ENCODE results near the gene AKT3.

AKT3 gene

DNA sequence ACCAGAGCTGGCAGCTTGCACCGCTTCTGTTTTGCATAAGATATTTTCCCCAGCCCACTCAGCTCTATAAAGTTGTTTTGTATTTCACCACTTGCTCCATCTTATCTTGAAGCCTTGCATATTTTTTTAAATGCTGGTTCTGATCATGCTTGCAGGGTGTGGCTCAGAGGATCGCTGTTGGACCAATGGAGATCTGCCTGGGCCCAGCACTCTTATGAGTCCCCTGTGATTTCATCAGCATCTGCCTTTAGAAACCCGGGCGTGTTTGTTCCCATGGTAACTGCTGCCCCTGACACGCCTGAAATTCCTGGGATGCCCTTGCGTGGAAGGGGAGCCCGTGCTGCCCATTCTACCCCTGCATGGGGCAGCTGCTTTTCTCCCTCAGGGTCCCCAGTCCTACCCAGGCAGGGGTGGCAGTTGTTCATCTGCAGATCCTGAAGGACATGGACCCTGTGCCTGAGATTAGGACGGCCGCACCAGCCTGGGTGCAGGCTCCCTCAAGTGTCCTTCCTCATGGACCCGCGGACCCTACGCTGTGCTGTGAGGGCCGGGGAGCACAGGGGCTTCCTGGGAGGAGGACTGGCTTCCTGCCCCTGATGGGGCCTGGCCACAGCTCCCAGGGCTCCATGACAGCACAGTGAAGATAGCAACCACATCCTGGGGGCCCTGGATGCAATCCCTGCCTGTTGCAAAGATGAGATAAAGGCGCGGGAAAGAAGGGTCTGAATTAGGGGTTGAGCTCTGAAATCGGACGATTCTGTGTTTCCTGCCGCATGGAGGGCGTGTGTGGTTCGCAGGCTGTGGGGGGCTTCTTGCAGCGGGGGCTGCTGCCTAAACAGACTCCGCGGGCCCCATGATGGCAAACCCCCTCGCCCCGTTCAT, 367.7 kb downstream of the AKT3 start:
- DNase-seq = peak; percentile 64

- DNase-seq = no peak
Measured at GRCh38 chr1:243481101-243481500, 368.9 kb downstream of the AKT3 start.

- DNase-seq = no peak
Measured at GRCh38 chr1:243477731-243478290, 372.2 kb downstream of the AKT3 start.

DNA sequence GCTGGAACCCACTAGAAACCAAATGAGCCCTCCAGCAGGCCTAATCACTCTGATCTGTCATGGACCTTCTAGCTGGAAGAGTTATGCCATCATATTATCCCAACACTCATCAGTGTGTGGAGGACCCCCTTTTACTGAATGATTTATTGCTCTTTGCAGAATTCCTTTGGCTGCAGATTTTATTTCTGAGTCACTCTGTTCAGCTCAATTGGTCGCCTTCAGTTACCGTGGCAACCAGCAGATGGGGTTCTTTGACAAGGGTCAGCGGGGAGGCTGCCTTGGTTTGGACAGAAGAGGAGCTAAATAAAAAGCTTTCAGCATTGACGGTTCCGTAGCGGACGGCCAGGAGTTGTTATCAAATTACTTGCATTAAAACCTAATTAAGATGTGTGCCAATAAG, 374.1 kb downstream of the AKT3 start:
- peak; percentile 81 for DNase-seq

GRCh38 chr1:243474906-243475305, 375.1 kb downstream of the AKT3 start:
- DNase-seq = no peak

DNA sequence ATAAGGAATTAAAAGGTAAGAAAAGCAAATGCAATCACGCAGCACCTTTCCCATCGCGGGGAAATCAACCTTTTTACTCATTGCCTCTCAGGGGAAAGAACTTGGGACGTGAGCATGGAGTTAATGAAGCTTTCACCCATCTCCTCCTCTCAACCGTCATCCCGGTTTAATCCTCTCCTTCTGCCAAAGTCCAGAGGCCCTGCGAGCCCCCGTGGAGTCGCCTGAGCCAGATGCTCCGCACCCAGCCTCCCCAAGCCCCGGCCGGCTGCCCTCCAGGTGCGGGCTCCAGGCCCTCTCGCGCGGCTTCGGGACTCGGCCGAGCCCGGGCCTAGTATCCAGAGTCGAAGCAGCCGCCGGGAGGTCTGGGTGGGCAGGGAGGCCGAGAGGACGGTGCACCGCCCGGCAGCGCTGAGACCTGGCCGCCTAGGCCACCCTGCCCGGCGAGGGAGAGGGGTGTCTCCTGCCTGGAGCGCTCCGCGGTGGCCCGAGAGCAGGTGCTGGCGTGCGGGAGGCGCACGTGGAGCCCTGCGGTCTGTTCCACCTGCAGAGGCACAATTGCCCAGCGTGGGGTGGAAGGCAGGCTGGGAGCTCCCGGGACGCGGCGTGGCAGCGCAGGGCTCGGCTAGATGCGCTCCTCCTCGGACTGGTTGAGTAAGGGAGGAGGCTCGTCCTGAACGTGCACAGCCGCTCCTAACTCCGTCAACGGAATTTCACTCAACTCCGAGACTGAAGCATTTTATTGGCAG, 375.7 kb downstream of the AKT3 start:
- DNase-seq = no peak

DNA sequence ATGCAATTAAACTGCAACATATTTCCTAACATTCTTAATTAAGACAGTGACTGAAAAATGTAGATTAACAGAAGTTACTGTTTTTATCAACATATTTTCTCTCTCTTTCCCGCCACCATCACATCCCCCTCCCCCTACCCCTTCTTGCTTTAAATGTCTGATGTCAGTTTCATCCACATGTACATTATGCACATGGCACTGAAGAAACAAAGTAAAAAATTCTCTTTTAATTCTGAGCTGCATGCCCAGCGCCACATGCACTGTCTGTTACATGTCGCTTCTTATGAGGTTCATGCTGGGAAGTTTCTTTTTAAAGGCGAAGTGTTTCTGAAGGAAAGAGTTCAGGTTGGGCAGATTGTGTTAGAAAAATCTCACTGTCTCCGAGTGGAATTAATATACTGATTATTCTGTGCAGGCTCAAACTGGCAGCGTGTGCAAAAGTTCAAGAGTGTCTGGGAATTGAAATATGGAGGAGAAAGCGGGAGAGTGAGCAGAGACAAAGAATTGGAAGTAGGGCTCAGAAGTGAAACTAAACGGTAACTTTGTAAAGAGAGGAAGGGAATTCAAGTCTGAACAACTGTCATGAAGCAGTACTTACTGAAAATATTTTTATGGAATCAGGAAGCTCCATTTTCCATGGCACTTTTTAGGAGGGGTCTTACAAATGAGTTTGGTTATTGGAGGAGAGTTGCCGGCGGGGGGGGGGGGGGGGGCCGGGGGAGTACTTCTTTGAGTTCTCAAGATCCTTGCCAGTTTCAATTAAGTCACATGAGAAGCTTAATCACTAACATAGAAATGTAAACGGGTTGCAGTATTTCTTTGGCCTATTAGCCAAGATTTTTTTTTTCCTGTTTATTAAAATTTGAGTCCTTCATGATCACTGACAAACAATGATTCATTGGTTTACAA, 376.6 kb downstream of the AKT3 start:
- DNase-seq = peak; percentile 40

DNA sequence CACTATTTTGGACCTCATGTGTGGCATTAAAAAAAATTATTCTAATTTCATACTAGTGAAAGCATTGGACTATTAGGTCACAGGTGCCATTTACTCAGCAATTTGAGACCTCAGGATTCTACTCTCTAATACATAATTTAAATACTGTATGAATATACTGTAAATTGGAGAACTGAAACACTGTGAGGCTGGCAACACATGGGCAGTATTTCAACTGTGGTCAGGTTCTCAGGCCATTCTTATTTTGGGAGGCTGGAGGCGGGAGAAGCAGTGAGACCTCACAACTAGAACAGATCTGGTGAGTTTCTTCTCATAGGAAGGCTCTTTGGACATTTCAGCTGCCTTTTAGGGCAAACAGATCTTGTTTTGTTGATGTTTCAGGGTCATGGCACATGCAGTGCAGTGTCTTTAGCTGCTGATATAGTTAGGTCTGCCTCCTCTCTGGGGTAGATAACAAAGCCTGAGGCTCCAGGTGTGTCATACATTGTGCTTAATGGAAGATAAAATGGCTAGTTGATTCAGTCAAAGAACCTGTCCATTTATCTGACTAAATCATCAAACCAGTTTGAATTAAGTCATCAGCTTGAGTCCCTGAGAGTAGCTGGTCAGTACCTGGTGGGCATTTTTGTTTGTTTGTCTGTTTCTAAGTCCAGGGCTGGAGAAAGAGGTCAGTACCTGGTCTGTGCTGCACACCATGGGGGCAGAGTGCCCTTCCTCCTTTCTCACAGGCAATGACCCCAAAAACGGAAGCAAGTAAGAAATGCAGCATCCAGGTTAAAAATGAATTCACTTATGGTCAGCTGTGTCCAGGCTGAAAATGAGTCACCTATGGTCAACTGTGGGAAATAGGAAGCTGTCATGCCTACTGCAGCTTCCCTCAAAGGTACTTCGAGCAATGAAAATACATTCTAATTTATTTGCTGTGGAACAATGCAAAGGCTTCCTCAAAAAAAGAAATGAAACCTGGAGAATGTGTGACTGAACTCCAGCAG, 378.0 kb downstream of the AKT3 start:
- no peak for DNase-seq

DNA sequence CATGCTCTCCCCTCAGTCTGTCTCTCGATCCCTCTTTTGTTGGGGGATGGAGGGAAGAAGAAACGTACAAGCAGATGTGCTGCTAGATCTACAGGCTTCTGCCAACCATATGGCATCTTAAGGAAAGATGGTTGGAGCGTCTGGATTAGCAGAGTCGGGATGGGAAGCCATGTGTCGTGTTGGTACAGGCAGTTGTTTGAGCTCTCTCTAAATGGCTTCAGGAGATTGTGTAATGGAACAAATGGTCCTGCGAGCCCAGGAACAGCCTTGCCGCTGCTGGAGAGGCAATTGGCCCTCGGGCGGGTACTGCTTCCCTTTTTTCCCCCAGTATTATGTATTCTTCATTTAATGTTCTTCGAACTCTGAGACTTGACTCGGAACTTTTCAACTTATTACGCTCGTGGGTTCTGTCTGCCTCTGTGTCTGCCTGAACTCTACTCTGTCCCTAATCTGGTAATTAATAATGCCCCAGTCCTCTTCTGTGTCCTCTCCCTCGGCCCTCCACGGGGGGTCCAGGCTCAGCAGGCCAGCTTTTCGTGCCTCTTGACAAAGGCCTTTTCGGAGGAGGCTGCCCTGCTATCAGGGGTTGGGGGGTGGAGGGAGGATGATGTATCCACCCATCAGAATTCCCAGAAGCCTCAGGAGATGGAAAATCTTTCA, 378.9 kb downstream of the AKT3 start:
- peak; percentile 17 for DNase-seq

- peak; percentile 34 for DNase-seq
Measured at GRCh38 chr1:243470502-243470901, 379.5 kb downstream of the AKT3 start.

DNA sequence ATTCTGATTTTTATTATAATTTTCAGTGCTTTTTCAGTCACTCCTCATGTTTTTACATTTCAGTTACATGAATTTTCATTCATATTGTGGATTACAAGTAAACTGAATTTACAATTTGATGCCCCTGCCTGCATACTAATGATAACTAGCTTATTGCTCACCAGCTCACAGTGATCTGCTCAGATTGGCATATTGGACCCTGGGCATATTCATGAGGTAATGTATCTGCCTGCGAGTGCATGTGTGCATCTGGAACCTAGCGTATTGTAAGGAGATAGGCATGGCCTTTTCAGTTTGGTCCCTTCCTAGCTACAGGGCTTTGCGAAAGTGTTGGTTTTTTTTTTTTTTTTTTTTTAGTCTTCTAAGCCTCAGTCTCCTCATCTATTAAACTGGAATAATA, 380.5 kb downstream of the AKT3 start:
- DNase-seq = no peak

DNA sequence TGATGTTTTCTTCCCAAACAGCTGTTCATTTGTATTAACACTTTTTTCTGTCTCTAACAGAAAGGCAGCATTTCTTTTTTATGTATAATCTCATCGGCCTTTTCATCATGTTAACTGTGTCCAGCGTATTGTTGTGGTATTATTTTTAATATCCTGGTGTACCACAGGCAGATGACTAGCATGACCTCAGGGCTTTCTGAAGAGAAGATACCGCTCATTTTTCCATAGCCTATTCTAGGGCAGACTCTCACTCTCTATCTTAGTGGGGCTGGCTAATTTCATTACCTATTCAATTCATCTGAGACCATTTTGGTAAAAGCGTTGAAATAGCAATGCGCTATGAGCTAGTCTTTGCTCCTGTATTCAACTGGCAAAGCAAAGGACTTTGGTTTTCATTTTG, 384.3 kb downstream of the AKT3 start:
- DNase-seq = no peak

DNA sequence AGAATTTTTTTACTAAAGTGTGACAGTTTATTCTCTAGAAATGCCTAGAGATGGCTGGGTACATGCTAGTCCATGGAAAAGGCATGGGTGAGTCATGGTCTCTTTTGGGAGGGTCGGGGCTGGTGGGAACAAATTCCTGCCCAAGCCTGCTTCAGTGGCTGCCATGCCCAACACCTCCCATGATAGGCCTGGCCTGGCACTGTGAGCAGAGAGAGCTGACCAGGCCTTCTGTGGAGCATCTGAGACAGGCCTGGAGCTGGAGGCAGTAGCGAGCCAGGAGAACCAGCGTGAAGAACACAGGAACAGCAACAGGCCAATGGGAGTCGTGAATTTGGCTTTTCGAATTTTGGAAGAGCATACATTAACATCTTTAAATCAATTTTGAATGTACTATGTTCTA, 385.0 kb downstream of the AKT3 start:
- no peak for DNase-seq

DNA sequence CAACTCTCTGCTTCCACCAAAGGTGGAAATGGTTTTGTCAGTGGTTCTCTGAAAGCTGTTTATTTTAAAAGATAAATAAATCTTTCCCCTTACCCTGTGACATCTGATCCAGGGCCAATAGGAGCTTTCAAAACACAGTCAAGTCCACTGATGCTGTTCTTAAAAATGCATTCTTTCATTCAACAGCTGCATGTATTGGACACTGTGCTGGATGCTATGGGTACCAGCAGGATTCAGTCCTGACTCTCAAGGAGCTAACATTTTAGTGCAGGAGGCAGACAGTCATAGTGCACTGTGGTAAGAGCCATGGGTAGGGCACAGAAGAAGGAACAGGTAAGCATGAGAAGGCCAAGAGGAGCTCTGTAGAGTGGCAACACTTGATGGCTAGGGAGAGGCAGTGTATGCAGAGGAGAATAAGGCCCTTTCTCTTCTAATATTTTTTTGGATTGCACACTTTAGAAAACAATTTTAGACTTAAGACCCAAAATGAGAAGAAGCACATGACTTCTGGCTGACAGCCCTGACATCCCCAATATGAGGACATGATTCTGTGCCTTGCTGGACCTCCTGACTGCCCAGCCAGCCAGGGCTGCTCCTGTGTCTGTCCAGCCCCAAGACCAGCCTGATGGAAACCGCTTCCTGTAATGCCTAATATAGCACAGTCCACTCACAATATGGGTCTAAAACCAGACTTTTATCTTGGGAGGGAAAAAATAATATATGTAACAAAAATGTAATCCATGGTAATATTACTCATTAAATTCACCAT, 386.9 kb downstream of the AKT3 start:
- DNase-seq = no peak

- DNase-seq = no peak
Measured at GRCh38 chr1:243461700-243462099, 388.3 kb downstream of the AKT3 start.

GRCh38 chr1:243459059-243459458, 391.0 kb downstream of the AKT3 start:
- DNase-seq = no peak

GRCh38 chr1:243457363-243457982, 392.6 kb downstream of the AKT3 start:
- DNase-seq = no peak

DNA sequence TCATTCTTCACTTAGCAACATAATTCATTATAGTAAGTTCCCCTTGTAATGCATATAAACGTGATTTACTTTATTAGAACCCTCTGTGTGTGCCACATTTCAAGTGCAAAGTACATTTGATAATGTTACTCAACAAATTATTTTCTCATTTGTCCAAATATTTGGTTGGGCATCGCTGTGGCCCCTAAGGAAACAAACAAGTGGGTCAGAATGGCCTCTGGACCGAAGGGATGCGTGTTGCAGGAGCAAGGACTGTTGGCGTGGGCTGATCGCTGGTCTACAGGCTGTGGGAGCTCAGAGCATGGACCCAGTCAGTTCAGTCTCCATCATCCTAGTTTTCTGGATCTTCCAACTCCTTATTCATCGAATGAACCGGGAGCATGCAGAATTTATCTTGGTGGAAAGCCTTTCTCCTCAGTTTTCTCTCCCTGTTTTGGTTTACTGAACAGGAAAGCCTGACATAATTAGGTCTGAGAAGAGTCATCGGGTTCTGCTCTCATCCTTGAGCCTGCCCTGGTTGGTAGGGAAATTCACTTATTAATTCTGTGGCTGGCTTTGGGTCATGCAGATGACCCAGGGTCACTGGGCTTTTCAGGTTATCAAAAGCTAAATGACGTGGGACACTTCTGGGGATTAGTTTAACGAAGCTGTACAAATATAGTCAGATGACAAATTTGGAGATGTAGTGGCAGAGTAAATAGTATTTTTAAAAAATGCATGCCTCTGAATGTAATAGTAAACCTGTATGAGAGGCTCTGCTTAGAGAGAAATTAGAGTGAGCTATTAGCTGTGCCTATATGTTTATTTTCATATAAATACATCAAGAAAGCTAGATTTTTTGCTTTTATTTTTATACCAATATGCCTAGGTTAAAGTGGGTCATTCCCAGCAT, 394.0 kb downstream of the AKT3 start:
- no peak for DNase-seq

Measured in fibroblast of skin of right quadriceps (primary cell).